H9 (cell line): ENCODE data around the gene TMEM17. TPM values are rescaled to one million over a fixed set of nuclear protein-coding genes. Genes with fewer than 3 reads are reported as not detected.

Experiments used
- DNase-seq: peaks from one replicate; pipeline ENCODE4 v3.0.0-alpha.2; 2017
- H2AFZ ChIP-seq: one replicate; pipeline ENCODE4 v1.6.1; 2013; ENCODE audit warnings: mild to moderate bottlenecking, low read length, control low read depth, moderate library complexity
- H2AK5ac ChIP-seq: 2 replicates; pipeline ENCODE4 v1.6.1; 2013; ENCODE audit warnings: low read length, control low read depth, mixed read lengths; ENCODE audit not compliant: insufficient read length
- H2BK120ac ChIP-seq: one replicate; pipeline ENCODE4 v1.6.1; 2013; ENCODE audit warnings: low read depth, mild to moderate bottlenecking, low read length, control low read depth, inconsistent platforms; ENCODE audit not compliant: poor library complexity, severe bottlenecking
- H2BK12ac ChIP-seq: 2 replicates; pipeline ENCODE4 v1.6.1; 2013; ENCODE audit warnings: low read length, control low read depth, mixed read lengths, low read depth; ENCODE audit not compliant: insufficient read length
- H2BK15ac ChIP-seq: 2 replicates; pipeline ENCODE4 v1.6.1; 2013; ENCODE audit warnings: low read depth, low read length, control low read depth
- H2BK20ac ChIP-seq: one replicate; pipeline ENCODE4 v1.6.1; 2013; ENCODE audit warnings: low read depth, mild to moderate bottlenecking, low read length, control low read depth, inconsistent platforms; ENCODE audit not compliant: poor library complexity, severe bottlenecking
- H2BK5ac ChIP-seq: 2 replicates; pipeline ENCODE4 v1.6.1; 2013; ENCODE audit warnings: low read length, control low read depth, mixed read lengths; ENCODE audit not compliant: insufficient read length
- H3K14ac ChIP-seq: 2 replicates; pipeline ENCODE4 v1.6.1; 2013; ENCODE audit warnings: low read length, control low read depth; ENCODE audit not compliant: insufficient read depth
- H3K18ac ChIP-seq: 2 replicates; pipeline ENCODE4 v1.6.1; 2013; ENCODE audit warnings: low read depth, mild to moderate bottlenecking, mixed read lengths, low read length, control low read depth; ENCODE audit not compliant: insufficient read length
- H3K23ac ChIP-seq: 2 replicates; pipeline ENCODE4 v1.6.1; 2013; ENCODE audit warnings: low read length, control low read depth, mixed read lengths, low read depth; ENCODE audit not compliant: insufficient read length
- H3K23me2 ChIP-seq: 2 replicates; pipeline ENCODE4 v1.6.1; 2013; ENCODE audit warnings: low read depth, mild to moderate bottlenecking, mixed read lengths, low read length, control low read depth; ENCODE audit not compliant: insufficient read length, poor library complexity, severe bottlenecking
- H3K27ac ChIP-seq: 2 replicates; pipeline ENCODE4 v1.5.1; 2013; ENCODE audit warnings: low read length, control low read depth, mixed read lengths, low read depth; ENCODE audit not compliant: insufficient read length
- H3K27me3 ChIP-seq: 2 replicates; pipeline ENCODE4 v1.6.1; 2013; ENCODE audit warnings: low read length, control low read depth, inconsistent platforms; ENCODE audit not compliant: insufficient read depth
- H3K4ac ChIP-seq: 2 replicates; pipeline ENCODE4 v1.6.1; 2013; ENCODE audit warnings: low read depth, mild to moderate bottlenecking, control low read depth, inconsistent platforms, low read length, moderate library complexity
- H3K4me1 ChIP-seq: 2 replicates; pipeline ENCODE4 v1.6.1; 2013; ENCODE audit warnings: low read length, control low read depth, inconsistent platforms; ENCODE audit not compliant: insufficient read depth
- H3K4me2 ChIP-seq: 2 replicates; pipeline ENCODE4 v1.6.1; 2013; ENCODE audit warnings: low read length, control low read depth, mixed read lengths; ENCODE audit not compliant: insufficient read length, insufficient read depth
- H3K56ac ChIP-seq: 2 replicates; pipeline ENCODE4 v1.6.1; 2013; ENCODE audit warnings: low read depth, mild to moderate bottlenecking, mixed read lengths, low read length, control low read depth; ENCODE audit not compliant: insufficient read length
- H3K79me1 ChIP-seq: 2 replicates; pipeline ENCODE4 v1.6.1; 2013; ENCODE audit warnings: low read depth, mild to moderate bottlenecking, moderate library complexity, low read length, control low read depth, inconsistent platforms; ENCODE audit not compliant: insufficient read depth, poor library complexity, severe bottlenecking
- H3K79me2 ChIP-seq: 2 replicates; pipeline ENCODE4 v1.6.1; 2013; ENCODE audit warnings: low read length, control low read depth, inconsistent platforms; ENCODE audit not compliant: insufficient read depth
- H3K9ac ChIP-seq: 2 replicates; pipeline ENCODE4 v1.6.1; 2013; ENCODE audit warnings: low read length, control low read depth, mixed read lengths; ENCODE audit not compliant: insufficient read length; ENCODE audit errors: extremely low read depth
- H3K9me3 ChIP-seq: one replicate; pipeline ENCODE4 v1.6.1; 2013; ENCODE audit warnings: low read depth, low read length, inconsistent platforms; ENCODE audit not compliant: control insufficient read depth
- H3T11ph ChIP-seq: one replicate; pipeline ENCODE4 v1.6.1; 2013; ENCODE audit warnings: mild to moderate bottlenecking, low read length, control low read depth, inconsistent platforms
- H4K20me1 ChIP-seq: one replicate; pipeline ENCODE4 v1.6.1; 2013; ENCODE audit not compliant: control insufficient read depth, insufficient read length, insufficient read depth
- H4K5ac ChIP-seq: 2 replicates; pipeline ENCODE4 v1.6.1; 2013; ENCODE audit warnings: low read depth, mild to moderate bottlenecking, mixed read lengths, low read length, control low read depth; ENCODE audit not compliant: insufficient read length
- H4K8ac ChIP-seq: replicated peaks from 2 replicates; pipeline ENCODE4 v1.6.1; 2013; ENCODE audit warnings: low read length, control low read depth, mixed read lengths, low read depth; ENCODE audit not compliant: insufficient read length
- H4K91ac ChIP-seq: 2 replicates; pipeline ENCODE4 v1.6.1; 2013; ENCODE audit warnings: low read depth, mild to moderate bottlenecking, moderate library complexity, mixed read lengths, low read length, control low read depth; ENCODE audit not compliant: insufficient read length
- H3K27ac Mint-ChIP-seq, 3 experiments: 2 replicates in 2 of 3; 3 replicates in 1 of 3; pipeline ENCODE4 v1.8.0; 2020 to 2021; ENCODE audit warnings: mixed read lengths in 3 of 3, mild to moderate bottlenecking in 1 of 3, moderate library complexity in 1 of 3
- H3K27me3 Mint-ChIP-seq: 2 replicates; pipeline ENCODE4 v1.8.0; 2021; ENCODE audit warnings: low read depth, mild to moderate bottlenecking, moderate library complexity, mixed read lengths
- H3K36me3 Mint-ChIP-seq, 3 experiments: 2 replicates in 2 of 3; 3 replicates in 1 of 3; pipeline ENCODE4 v1.8.0; 2020 to 2021; ENCODE audit warnings: low read depth in 3 of 3, mixed read lengths in 3 of 3; ENCODE audit not compliant: insufficient read depth in 1 of 3
- H3K4me1 Mint-ChIP-seq, 2 experiments: 2 replicates each; pipeline ENCODE4 v1.8.0; 2020; ENCODE audit warnings: mixed read lengths in 2 of 2
- H3K4me3 Mint-ChIP-seq, 2 experiments: 2 replicates in 1 of 2; 3 replicates in 1 of 2; pipeline ENCODE4 v1.8.0; 2020 to 2021; ENCODE audit warnings: mild to moderate bottlenecking in 2 of 2, mixed read lengths in 2 of 2, moderate library complexity in 1 of 2
- H3K9me3 Mint-ChIP-seq, 2 experiments: 2 replicates in 1 of 2; 3 replicates in 1 of 2; pipeline ENCODE4 v1.8.0; 2020; ENCODE audit warnings: mild to moderate bottlenecking in 2 of 2, mixed read lengths in 2 of 2, moderate library complexity in 1 of 2
- CTCF ChIP-seq: fragments of 200-600 bp; sonication (generic); conservative IDR thresholded peaks from 3 replicates; pipeline ENCODE4 v1.8.0; 2021; ENCODE audit warnings: antibody characterized with exemption, mild to moderate bottlenecking
- WGBS: extraction: QIAGEN DNeasy Blood & Tissue Kit; methylation state at CpG from one replicate; pipeline ENCODE4 v1.1.7; 2013; ENCODE audit warnings: missing lambda C conversion rate, low lambda C conversion rate, mixed read lengths; ENCODE audit not compliant: insufficient read length; ENCODE audit errors: extremely low coverage; 5-methylcytosine and 5-hydroxymethylcytosine counted together
- total RNA-seq: library from RNA; stranded (reverse); gene quantifications from 2 replicates; pipeline ENCODE4 v1.2.1, GENCODE V29; 2021

TMEM17 gene
- total RNA-seq, 1 experiment from 2014 or later = 1.3 TPM

GRCh38 chr2:62467475-62468321 is 38.3 kb downstream of the TMEM17 start:
- Histone ChIP-seq H3K79me1 (no peaks in the 10 kb centered on the region), H4K20me1 (no peaks in the 10 kb centered on the region), H2BK15ac (no peak overlapping the region), H2AK5ac (no peak overlapping the region), H3K4me2 (no peak overlapping the region), H2BK12ac (no peak overlapping the region), H2AFZ (no peak overlapping the region), H3K4me1 (peaks cover 13% of the 10 kb centered on the region; the same call in 1 of the 2 replicates), H3K27ac (no peak overlapping the region), H2BK5ac (no peak overlapping the region), H3K27me3 (no peaks in the 10 kb centered on the region), H3K23me2 (no peaks in the 10 kb centered on the region), H3K9me3 (no peaks in the 10 kb centered on the region), H3K56ac (no peak overlapping the region), H2BK120ac (no peak overlapping the region), H4K91ac (no peak overlapping the region), H3K4ac (no peak overlapping the region), H3K79me2 (no peaks in the 10 kb centered on the region), H4K8ac (no peak overlapping the region), H3K18ac (no peak overlapping the region), H3T11ph (no peak overlapping the region), H2BK20ac (no peak overlapping the region), H3K14ac (no peak overlapping the region), H3K9ac (no peak overlapping the region), H3K23ac (no peak overlapping the region), H4K5ac (no peak overlapping the region)
- Mint-ChIP-seq H3K27me3 (no peaks in the 10 kb centered on the region; the same call in 1 of the 2 replicates), H3K27ac (peak overlapping the region in 2 of 3 experiments; percentile 51 to 76; a peak in 2 of 7 replicates), H3K4me1 (peaks cover 49 to 51% of the 10 kb centered on the region in 2 experiments), H3K4me3 (no peak overlapping the region), H3K9me3 (no peaks in the 10 kb centered on the region), H3K36me3 (peaks cover 0 to 2% (median 0%) of the 10 kb centered on the region in 3 experiments; a peak in 3 of 7 replicates)
- peak; percentile 27; the same call in 1 of the 3 replicates for TF ChIP-seq CTCF
- no CpG with 5 or more reads among the region's 8 CpGs for WGBS
- no peak for DNase-seq
